ENCODE data around the gene TOP3B.

The TOP3B gene

GRCh38 chr22:21921184-21921721 lies 61.3 kb downstream of the TOP3B start:
- Histone ChIP-seq H3K27me3 (ENCODE audit: low read length) (no peaks in the 10 kb centered on the region), H3K27ac (ENCODE audit: low read depth, low read length) (no peak overlapping the region), H4K20me1 (ENCODE audit: low read depth, low read length) (no peaks in the 10 kb centered on the region), H3K9ac (ENCODE audit: low read length) (no peak overlapping the region), H3K9me2 (replicated peaks; ENCODE audit: insufficient read depth, low read length) (no peaks in the 10 kb centered on the region), H3F3A (ENCODE audit: insufficient read depth) (no peaks in the 10 kb centered on the region), H3K9me3 (ENCODE audit: insufficient read depth, low read length) (no peaks in the 10 kb centered on the region), H3K4me2 (ENCODE audit: low read depth, low read length, poor library complexity, severe bottlenecking) (no peak overlapping the region), H3K36me3 (ENCODE audit: low read length) (no peaks in the 10 kb centered on the region), H3K4me3 (ENCODE audit: insufficient read depth, low read length, poor library complexity, severe bottlenecking) (no peak overlapping the region), H3K79me2 (ENCODE audit: insufficient read depth, low read length) (no peaks in the 10 kb centered on the region), H2AFZ (ENCODE audit: low read depth, low read length, severe bottlenecking) (no peak overlapping the region)
- TF ChIP-seq EZH2phosphoT487 (conservative IDR thresholded peaks at IDR 0.05; ENCODE audit: low read length) = no peak
- TF ChIP-seq, protein P1, sequence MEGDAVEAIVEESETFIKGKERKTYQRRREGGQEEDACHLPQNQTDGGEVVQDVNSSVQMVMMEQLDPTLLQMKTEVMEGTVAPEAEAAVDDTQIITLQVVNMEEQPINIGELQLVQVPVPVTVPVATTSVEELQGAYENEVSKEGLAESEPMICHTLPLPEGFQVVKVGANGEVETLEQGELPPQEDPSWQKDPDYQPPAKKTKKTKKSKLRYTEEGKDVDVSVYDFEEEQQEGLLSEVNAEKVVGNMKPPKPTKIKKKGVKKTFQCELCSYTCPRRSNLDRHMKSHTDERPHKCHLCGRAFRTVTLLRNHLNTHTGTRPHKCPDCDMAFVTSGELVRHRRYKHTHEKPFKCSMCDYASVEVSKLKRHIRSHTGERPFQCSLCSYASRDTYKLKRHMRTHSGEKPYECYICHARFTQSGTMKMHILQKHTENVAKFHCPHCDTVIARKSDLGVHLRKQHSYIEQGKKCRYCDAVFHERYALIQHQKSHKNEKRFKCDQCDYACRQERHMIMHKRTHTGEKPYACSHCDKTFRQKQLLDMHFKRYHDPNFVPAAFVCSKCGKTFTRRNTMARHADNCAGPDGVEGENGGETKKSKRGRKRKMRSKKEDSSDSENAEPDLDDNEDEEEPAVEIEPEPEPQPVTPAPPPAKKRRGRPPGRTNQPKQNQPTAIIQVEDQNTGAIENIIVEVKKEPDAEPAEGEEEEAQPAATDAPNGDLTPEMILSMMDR (IDR thresholded peaks at IDR 0.05; ENCODE audit: insufficient read depth, low read length, poor library complexity, severe bottlenecking) = no peak

GRCh38 chr22:21920341-21921183 lies 62.0 kb downstream of the TOP3B start:
- TF ChIP-seq, protein P1 (IDR thresholded peaks at IDR 0.05; ENCODE audit: insufficient read depth, low read length, poor library complexity, severe bottlenecking) = no peak
- TF ChIP-seq EZH2phosphoT487 (conservative IDR thresholded peaks at IDR 0.05; ENCODE audit: low read length) = no peak
- Histone ChIP-seq H3F3A (ENCODE audit: insufficient read depth) (no peaks in the 10 kb centered on the region), H4K20me1 (ENCODE audit: low read depth, low read length) (no peaks in the 10 kb centered on the region), H3K27me3 (ENCODE audit: low read length) (no peaks in the 10 kb centered on the region), H3K4me3 (ENCODE audit: insufficient read depth, low read length, poor library complexity, severe bottlenecking) (no peak overlapping the region), H3K9ac (ENCODE audit: low read length) (no peak overlapping the region), H3K9me3 (ENCODE audit: insufficient read depth, low read length) (no peaks in the 10 kb centered on the region), H3K4me2 (ENCODE audit: low read depth, low read length, poor library complexity, severe bottlenecking) (no peak overlapping the region), H2AFZ (ENCODE audit: low read depth, low read length, severe bottlenecking) (no peak overlapping the region), H3K27ac (ENCODE audit: low read depth, low read length) (no peak overlapping the region), H3K36me3 (ENCODE audit: low read length) (no peaks in the 10 kb centered on the region), H3K9me2 (replicated peaks; ENCODE audit: insufficient read depth, low read length) (no peaks in the 10 kb centered on the region), H3K79me2 (ENCODE audit: insufficient read depth, low read length) (no peaks in the 10 kb centered on the region)

DNA sequence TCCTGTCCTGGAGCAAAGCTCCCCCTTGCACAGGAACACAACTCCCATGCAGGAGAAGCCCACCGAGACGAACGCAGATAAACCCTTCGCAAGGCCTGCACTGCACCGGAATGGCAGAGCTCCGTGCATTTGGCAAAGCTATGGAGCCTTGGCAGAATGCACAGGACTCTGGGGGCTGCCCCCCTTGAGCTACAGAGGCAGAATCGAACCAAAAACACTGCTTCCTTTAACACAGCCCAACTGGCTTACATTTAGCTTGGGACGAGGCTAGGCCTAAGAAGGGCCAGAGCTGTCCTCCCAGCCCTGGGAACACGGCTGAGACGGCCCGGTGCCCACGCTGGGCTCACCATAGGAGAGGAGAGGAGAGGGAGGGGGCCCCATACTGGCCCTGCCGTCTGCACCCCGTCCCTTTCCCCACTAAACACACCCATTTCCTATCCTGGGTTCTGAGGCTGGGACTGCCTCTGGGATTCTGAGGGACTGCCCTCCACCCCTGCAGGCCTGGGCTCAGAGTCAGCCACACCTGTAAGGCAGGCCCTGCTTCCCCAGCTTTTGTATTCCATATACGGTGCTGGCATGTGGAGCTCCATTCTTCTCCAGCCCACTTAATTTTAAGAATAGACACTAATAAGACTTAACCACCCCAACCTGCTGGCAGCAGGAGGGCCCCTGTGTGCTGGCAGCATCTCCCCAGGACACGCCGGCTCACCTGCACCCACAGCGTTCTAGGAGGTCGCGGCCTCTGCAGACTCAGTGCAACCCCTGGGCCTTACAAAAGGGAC lies 62.9 kb downstream of the TOP3B start:
- H3K79me2 ChIP-seq (ENCODE audit: insufficient read depth, low read length) = no peaks in the 10 kb centered on the region
- H3K27me3 ChIP-seq (ENCODE audit: low read length) = no peaks in the 10 kb centered on the region
- H3K36me3 ChIP-seq (ENCODE audit: low read length) = no peaks in the 10 kb centered on the region
- no peak overlapping the region for H3K4me2 ChIP-seq (ENCODE audit: low read depth, low read length, poor library complexity, severe bottlenecking)
- no peaks in the 10 kb centered on the region for H3K9me2 ChIP-seq (replicated peaks; ENCODE audit: insufficient read depth, low read length)
- no peaks in the 10 kb centered on the region for H3F3A ChIP-seq (ENCODE audit: insufficient read depth)
- no peak overlapping the region for H3K4me3 ChIP-seq (ENCODE audit: insufficient read depth, low read length, poor library complexity, severe bottlenecking)
- H3K9me3 ChIP-seq (ENCODE audit: insufficient read depth, low read length) = no peaks in the 10 kb centered on the region
- H2AFZ ChIP-seq (ENCODE audit: low read depth, low read length, severe bottlenecking) = no peak overlapping the region
- TF ChIP-seq, protein P1 (IDR thresholded peaks at IDR 0.05; ENCODE audit: insufficient read depth, low read length, poor library complexity, severe bottlenecking) = no peak
- TF ChIP-seq EZH2phosphoT487 (conservative IDR thresholded peaks at IDR 0.05; ENCODE audit: low read length) = no peak
- H4K20me1 ChIP-seq (ENCODE audit: low read depth, low read length) = no peaks in the 10 kb centered on the region
- H3K27ac ChIP-seq (ENCODE audit: low read depth, low read length) = no peak overlapping the region
- no peak overlapping the region for H3K9ac ChIP-seq (ENCODE audit: low read length)

All from SU-DHL-6 (cell line).